CD4-positive, CD25-positive, alpha-beta regulatory T cell (primary cell): Measurements from ENCODE around the gene TOMM70. TPM values are rescaled to one million over a fixed set of nuclear protein-coding genes. Genes with fewer than 3 reads are reported as not detected.
"Not testable (repeated sequence)": the region's sequence is repeated elsewhere in the genome, so short reads cannot be mapped to it uniquely, and the experiment has no call there.

Experiments used
- ATAC-seq, 2 donors: fragments of 150-1000 bp; cut with Tn5 transposase; one replicate each; pipeline ENCODE4 v1.10.0; 2021; ENCODE audit warnings: low read depth in 2 of 2, moderate number of reproducible peaks in 2 of 2, moderate library complexity in 1 of 2
- DNase-seq, 3 donors: peaks; one replicate each; pipeline versions ENCODE4 v3.0.0 to v3.0.0-alpha.2; 2012 to 2022; ENCODE audit warnings: mixed read lengths in 1 of 3
- H3K27ac ChIP-seq: one replicate; pipeline ENCODE4 v1.7.0; 2013; ENCODE audit warnings: mild to moderate bottlenecking, low read length; ENCODE audit not compliant: insufficient read depth, poor library complexity, severe bottlenecking
- H3K27me3 ChIP-seq: one replicate; pipeline ENCODE4 v1.7.0; 2013; ENCODE audit warnings: low read length; ENCODE audit not compliant: control insufficient read depth, insufficient read depth
- H3K36me3 ChIP-seq: one replicate; pipeline ENCODE4 v1.7.0; 2013; ENCODE audit warnings: mild to moderate bottlenecking, low read length, moderate library complexity; ENCODE audit not compliant: control insufficient read depth, insufficient read depth
- H3K4me1 ChIP-seq: 2 replicates; pipeline ENCODE4 v1.7.0; 2013; ENCODE audit warnings: mild to moderate bottlenecking, low read length; ENCODE audit not compliant: insufficient read depth, control insufficient read depth, poor library complexity, severe bottlenecking
- H3K4me3 ChIP-seq: one replicate; pipeline ENCODE4 v1.7.0; 2013; ENCODE audit warnings: low read depth, mild to moderate bottlenecking, low read length, moderate library complexity
- H3K9me3 ChIP-seq, 2 experiments: 1 replicate in 1 of 2; 2 replicates in 1 of 2; pipeline ENCODE4 v1.7.0; 2013; ENCODE audit warnings: low read length in 2 of 2, mild to moderate bottlenecking in 1 of 2, moderate library complexity in 1 of 2; ENCODE audit not compliant: control insufficient read depth in 2 of 2
- H3K27ac Mint-ChIP-seq, 3 donors: one replicate each; pipeline ENCODE4 v1.8.0; 2020 to 2022; ENCODE audit warnings: mild to moderate bottlenecking in 3 of 3, mixed read lengths in 3 of 3, moderate library complexity in 2 of 3
- H3K27me3 Mint-ChIP-seq: one replicate; pipeline ENCODE4 v1.8.0; 2022; ENCODE audit warnings: mild to moderate bottlenecking, mixed read lengths
- H3K36me3 Mint-ChIP-seq: one replicate; pipeline ENCODE4 v1.8.0; 2020; ENCODE audit warnings: mixed read lengths
- H3K4me1 Mint-ChIP-seq, 4 donors: one replicate each; pipeline ENCODE4 v1.8.0; 2020 to 2022; ENCODE audit warnings: mixed read lengths in 4 of 4, mild to moderate bottlenecking in 1 of 4
- H3K4me3 Mint-ChIP-seq, 4 donors: one replicate each; pipeline ENCODE4 v1.8.0; 2020 to 2022; ENCODE audit warnings: mild to moderate bottlenecking in 4 of 4, mixed read lengths in 4 of 4, moderate library complexity in 3 of 4
- H3K9me3 Mint-ChIP-seq, 7 donors: one replicate each; pipeline ENCODE4 v1.8.0; 2020 to 2022; ENCODE audit warnings: mixed read lengths in 7 of 7, mild to moderate bottlenecking in 3 of 7, moderate library complexity in 2 of 7
- polyA plus RNA-seq, 4 donors: library from polyadenylated mRNA; unstranded; fragments of 300-500 nt; fragmentation: Illumina TruSeq; gene quantifications; one replicate each; pipeline ENCODE4 v1.2.3, GENCODE V29; 2021
- total RNA-seq: library from RNA; stranded (reverse); gene quantifications from one replicate; pipeline ENCODE4 v1.2.3, GENCODE V29; 2022

TOMM70 gene
- total and polyA plus RNA-seq, 5 donors from 2014 or later: 12.4 to 26.0 (median 17.4) TPM

DNA sequence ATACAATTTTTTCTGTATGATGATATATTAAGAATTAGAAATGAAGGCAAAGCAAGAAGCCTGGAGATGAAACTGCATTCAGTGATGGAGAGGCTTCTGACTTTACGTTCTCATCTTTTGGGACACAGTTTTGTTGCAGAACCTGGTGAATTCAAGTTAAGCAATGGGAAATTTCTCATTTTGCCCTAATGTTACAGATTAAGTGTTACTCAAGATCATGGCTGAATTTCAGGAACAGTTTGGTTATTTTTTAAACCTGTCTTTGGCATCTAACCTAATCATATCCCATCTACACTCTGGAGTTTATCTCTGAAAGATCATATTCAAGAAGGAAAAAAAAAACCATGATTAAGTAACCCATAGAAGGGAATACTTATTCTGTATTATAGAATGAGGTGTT is 60.4 kb downstream of the TOMM70 start:
- Histone ChIP-seq H3K9me3 (no peaks in the 10 kb centered on the region), H3K27ac (no peak overlapping the region), H3K4me3 (no peak overlapping the region), H3K36me3 (peaks cover 42% of the 10 kb centered on the region), H3K4me1 (peaks cover 5% of the 10 kb centered on the region), H3K27me3 (no peaks in the 10 kb centered on the region)
- no peak for DNase-seq
- Mint-ChIP-seq H3K36me3 (peaks cover 38% of the 10 kb centered on the region), H3K27ac (peak overlapping the region in 1 of 3 donors; percentile 2), H3K4me3 (no peak overlapping the region), H3K4me1 (peaks cover 13 to 31% (median 20%) of the 10 kb centered on the region in 4 donors), H3K9me3 (peaks cover 0 to 2% (median 0%) of the 10 kb centered on the region in 7 donors), H3K27me3 (no peaks in the 10 kb centered on the region)
- no peak for ATAC-seq

DNA sequence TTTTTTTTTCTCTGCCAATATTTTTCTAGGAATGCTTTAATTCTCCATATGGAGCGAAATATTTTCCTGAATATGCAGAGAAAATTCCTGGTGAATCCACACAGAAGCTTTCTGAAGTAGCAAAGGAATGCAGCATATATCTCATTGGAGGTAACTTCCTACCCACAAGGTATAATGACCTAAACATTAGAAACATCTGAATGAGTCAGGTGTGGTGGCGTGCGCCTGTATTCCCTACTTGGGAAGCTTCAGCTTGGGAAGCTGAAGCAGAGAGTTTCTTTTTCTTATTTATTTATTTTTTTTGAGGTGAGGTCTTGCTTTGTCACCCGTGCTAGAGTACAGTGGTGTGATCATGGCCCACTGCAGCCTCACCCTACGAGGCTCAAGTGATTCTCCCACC is 61.1 kb downstream of the TOMM70 start:
- no peak overlapping the region for H3K27ac Mint-ChIP-seq
- peaks cover 42% of the 10 kb centered on the region for H3K36me3 ChIP-seq
- ATAC-seq: no peak

DNA sequence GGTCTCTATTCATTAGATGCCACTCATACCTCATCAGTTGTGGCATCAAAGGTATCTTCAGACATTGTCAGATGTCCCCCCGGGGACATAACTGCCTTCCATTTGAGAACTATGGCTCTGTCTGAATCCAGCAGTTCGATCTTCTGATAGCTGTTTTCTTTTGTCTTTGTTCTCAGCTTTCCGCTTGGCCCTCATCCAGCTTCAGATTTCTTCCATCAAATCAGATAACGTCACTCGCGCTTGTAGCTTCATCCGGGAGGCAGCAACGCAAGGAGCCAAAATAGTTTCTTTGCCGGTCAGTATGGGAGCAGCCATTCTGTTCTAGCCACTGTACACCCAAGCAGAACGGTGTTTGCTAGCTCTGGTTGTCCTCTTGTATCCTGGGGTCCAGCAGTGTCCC is 62.0 kb downstream of the TOMM70 start:
- H3K4me1 ChIP-seq: peaks cover 15% of the 10 kb centered on the region
- H3K9me3 Mint-ChIP-seq: peaks cover 0 to 2% (median 0%) of the 10 kb centered on the region in 7 donors
- no peak overlapping the region for H3K4me3 ChIP-seq
- no peak overlapping the region for H3K4me3 Mint-ChIP-seq
- H3K27me3 ChIP-seq: no peaks in the 10 kb centered on the region
- peaks cover 27% of the 10 kb centered on the region for H3K36me3 Mint-ChIP-seq
- ATAC-seq: no peak
- H3K9me3 ChIP-seq: no peaks in the 10 kb centered on the region
- peak overlapping the region in 1 of 3 donors; percentile 3 for H3K27ac Mint-ChIP-seq
- H3K36me3 ChIP-seq: peaks cover 37% of the 10 kb centered on the region
- no peaks in the 10 kb centered on the region for H3K27me3 Mint-ChIP-seq
- H3K4me1 Mint-ChIP-seq: peaks cover 14 to 40% (median 23%) of the 10 kb centered on the region in 4 donors
- no peak overlapping the region for H3K27ac ChIP-seq
- no peak for DNase-seq

More for the DNA sequence above, 61.1 kb downstream of the TOMM70 start:
- Histone ChIP-seq H3K4me3 (no peak overlapping the region), H3K4me1 (peaks cover 11% of the 10 kb centered on the region), H3K27ac (no peak overlapping the region), H3K9me3 (no peaks in the 10 kb centered on the region), H3K27me3 (no peaks in the 10 kb centered on the region)
- DNase-seq: no peak
- Mint-ChIP-seq H3K4me3 (no peak overlapping the region), H3K9me3 (peaks cover 0 to 2% (median 0%) of the 10 kb centered on the region in 7 donors), H3K27me3 (no peaks in the 10 kb centered on the region), H3K4me1 (peaks cover 18 to 38% (median 26%) of the 10 kb centered on the region in 4 donors), H3K36me3 (peaks cover 35% of the 10 kb centered on the region)

- H3K4me3 Mint-ChIP-seq: peak overlapping the region; percentile 43 to 95 (median 78)
- peaks cover 20% of the 10 kb centered on the region for H3K36me3 ChIP-seq
- peaks cover 6 to 27% (median 22%) of the 10 kb centered on the region in 4 donors for H3K4me1 Mint-ChIP-seq
- not testable (repeated sequence) for H3K36me3 Mint-ChIP-seq, H3K27me3 ChIP-seq, ATAC-seq, H3K9me3 Mint-ChIP-seq, H3K4me3 ChIP-seq, H3K27me3 Mint-ChIP-seq, DNase-seq, H3K9me3 ChIP-seq
- peaks cover 21% of the 10 kb centered on the region for H3K4me1 ChIP-seq
- H3K27ac ChIP-seq: peak overlapping the region; percentile 29
- H3K27ac Mint-ChIP-seq: peak overlapping the region in 2 of 3 donors; percentile 77 to 93
Measured at GRCh38 chr3:100336229-100336628, 64.7 kb downstream of the TOMM70 start.

DNA sequence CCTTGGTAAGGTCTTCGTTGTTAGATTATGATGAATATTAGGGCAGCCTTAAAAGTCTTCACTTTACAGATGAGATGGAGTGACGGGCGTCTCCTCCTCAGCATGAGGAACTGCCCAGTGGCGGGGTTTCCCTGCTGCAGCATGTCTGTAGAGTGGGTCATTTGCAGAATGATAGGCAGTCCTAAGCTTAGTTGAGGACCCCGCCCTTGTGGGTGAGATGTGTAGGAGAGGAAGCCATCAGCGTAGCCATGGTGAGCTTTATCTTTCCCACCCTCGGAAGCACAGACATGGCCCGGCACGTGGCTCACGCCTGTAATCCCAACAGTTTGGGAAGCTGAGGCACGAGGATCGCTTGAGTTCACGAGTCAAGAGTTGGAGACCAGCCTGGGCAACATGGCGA is 65.5 kb downstream of the TOMM70 start:
- Histone ChIP-seq H3K27me3 (no peaks in the 10 kb centered on the region), H3K4me3 (peak overlapping the region; percentile 78), H3K36me3 (peaks cover 12% of the 10 kb centered on the region), H3K4me1 (peaks cover 21% of the 10 kb centered on the region), H3K27ac (peak overlapping the region; percentile 58), H3K9me3 (no peaks in the 10 kb centered on the region)
- Mint-ChIP-seq H3K9me3 (no peaks in the 10 kb centered on the region), H3K4me1 (peaks cover 6 to 27% (median 20%) of the 10 kb centered on the region in 4 donors), H3K36me3 (no peaks in the 10 kb centered on the region), H3K27ac (peak overlapping the region; percentile 93 to 94 (median 94)), H3K4me3 (peak overlapping the region; percentile 93 to 95 (median 94)), H3K27me3 (no peaks in the 10 kb centered on the region)
- ATAC-seq (no peak), DNase-seq (peak in 1 of 3 donors; percentile 6)

DNA sequence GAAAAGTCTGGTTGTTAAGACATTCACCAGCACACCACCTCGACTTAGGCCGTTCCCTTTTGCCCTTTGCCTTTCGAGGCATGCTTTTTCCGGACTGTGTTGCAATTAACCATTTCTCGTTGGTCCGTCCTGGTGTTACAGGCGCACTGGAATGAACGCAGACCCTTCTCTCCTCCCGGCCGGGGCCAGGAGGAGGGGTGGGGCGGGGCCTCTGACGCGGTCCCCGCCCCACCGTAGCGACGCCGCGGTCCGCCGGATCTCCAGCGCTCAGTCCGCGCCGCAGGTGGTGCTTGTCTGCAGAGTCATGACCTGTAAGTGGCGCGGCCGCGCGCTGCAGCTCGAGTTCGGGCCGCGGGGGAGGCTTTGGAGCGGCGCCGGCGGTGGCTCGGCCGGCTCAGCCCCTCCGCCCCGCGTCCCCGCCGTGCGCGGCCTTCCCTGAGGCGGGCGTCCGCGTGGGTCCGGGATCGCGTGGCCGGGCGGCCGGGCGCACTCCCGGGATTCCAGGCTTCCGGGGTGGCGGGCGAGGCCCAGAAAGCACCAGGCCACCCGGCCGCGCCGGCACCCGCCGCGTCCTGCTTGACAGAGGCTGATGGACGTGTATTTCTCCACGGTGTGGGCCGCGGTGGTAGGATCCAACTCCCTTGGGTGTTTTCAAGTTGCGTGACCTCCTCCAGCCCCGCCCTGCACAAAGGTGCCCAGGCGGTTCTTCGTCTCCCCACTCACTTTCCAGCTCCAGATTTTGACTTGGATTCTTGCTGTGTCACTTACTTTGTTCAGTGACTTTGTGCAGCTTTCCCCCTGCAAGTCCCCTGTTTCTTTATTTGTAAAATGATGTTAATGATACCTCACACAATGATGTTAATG is 66.2 kb downstream of the TOMM70 start, which contains the start of gene NIT2:
NIT2 (plus strand) TSS at position 270 of the 864 bp plus-strand sequence; CDS start at position 305, 35 bp downstream.
- Histone ChIP-seq H3K9me3 (no peaks in the 10 kb centered on the region), H3K36me3 (peaks cover 6% of the 10 kb centered on the region), H3K4me3 (peak within 1 kb of the TSS; percentile 96), H3K27ac (peak within 1 kb of the TSS; percentile 58), H3K4me1 (peaks cover 21% of the 10 kb centered on the region), H3K27me3 (no peaks in the 10 kb centered on the region)
- peak; percentile 75 to 87 (median 76) for DNase-seq
- peak; percentile 94 to 96 for ATAC-seq
- Mint-ChIP-seq H3K36me3 (no peaks in the 10 kb centered on the region), H3K27ac (peak within 1 kb of the TSS; percentile 93 to 94 (median 94)), H3K27me3 (no peaks in the 10 kb centered on the region), H3K9me3 (peaks cover 0 to under 1% (median 0%) of the 10 kb centered on the region in 7 donors), H3K4me3 (peak within 1 kb of the TSS; percentile 93 to 95 (median 94)), H3K4me1 (peaks cover 6 to 27% (median 20%) of the 10 kb centered on the region in 4 donors)

- ATAC-seq (peak in 1 of 2 donors; percentile 2), DNase-seq (no peak)
- peak overlapping the region in 2 of 3 donors; percentile 85 to 87 for H3K27ac Mint-ChIP-seq
- H3K27me3 Mint-ChIP-seq: no peaks in the 10 kb centered on the region
- peaks cover 6 to 27% (median 20%) of the 10 kb centered on the region in 4 donors for H3K4me1 Mint-ChIP-seq
- H3K4me3 Mint-ChIP-seq: peak overlapping the region; percentile 86 to 95 (median 90)
- Histone ChIP-seq H3K4me3 (peak overlapping the region; percentile 96), H3K9me3 (no peaks in the 10 kb centered on the region), H3K27ac (peak overlapping the region; percentile 58), H3K27me3 (no peaks in the 10 kb centered on the region), H3K4me1 (peaks cover 21% of the 10 kb centered on the region), H3K36me3 (peaks cover under 1% of the 10 kb centered on the region)
- peaks cover 0 to 2% (median 0%) of the 10 kb centered on the region in 7 donors for H3K9me3 Mint-ChIP-seq
- H3K36me3 Mint-ChIP-seq: no peaks in the 10 kb centered on the region
Measured at GRCh38 chr3:100333970-100334487, 66.9 kb downstream of the TOMM70 start.
